IPS-18a (cell line): ENCODE measurements around the gene ACP1.

Experiments used
- H3K27ac ChIP-seq: one replicate; pipeline ENCODE4 v1.5.1; 2013; ENCODE audit warnings: low read length
- H3K27me3 ChIP-seq: one replicate; pipeline ENCODE4 v1.6.1; 2013; ENCODE audit warnings: mild to moderate bottlenecking, low read length; ENCODE audit not compliant: control insufficient read depth, insufficient read depth
- H3K36me3 ChIP-seq: one replicate; pipeline ENCODE4 v1.6.1; 2013; ENCODE audit warnings: low read depth, low read length; ENCODE audit not compliant: control insufficient read depth
- H3K4me1 ChIP-seq: one replicate; pipeline ENCODE4 v1.6.1; 2013; ENCODE audit warnings: low read depth, low read length; ENCODE audit not compliant: control insufficient read depth
- H3K4me3 ChIP-seq: one replicate; pipeline ENCODE4 v1.5.1; 2013; ENCODE audit warnings: low read length
- H3K9ac ChIP-seq: one replicate; pipeline ENCODE4 v1.6.1; 2013; ENCODE audit warnings: mild to moderate bottlenecking, low read length, moderate library complexity
- H3K9me3 ChIP-seq: one replicate; pipeline ENCODE4 v1.6.1; 2013; ENCODE audit warnings: low read depth, low read length; ENCODE audit not compliant: control insufficient read depth

Gene ACP1

GRCh38 chr2:264493-265468 is at the start of gene ACP1:
TSS of gene ACP1 (plus strand) at chr2:264947. CDS start at chr2:264965, 18 bp downstream.
- H3K27ac ChIP-seq, result peak within 1 kb of the TSS; percentile 72
- H3K9ac ChIP-seq, result peak within 1 kb of the TSS; percentile 93
- H3K4me3 ChIP-seq, result peak within 1 kb of the TSS; percentile 96
- peaks cover 3% of the 10 kb centered on the region for H3K4me1 ChIP-seq
- H3K36me3 ChIP-seq, result no peaks in the 10 kb centered on the region
- H3K27me3 ChIP-seq, result peaks cover 23% of the 10 kb centered on the region
- H3K9me3 ChIP-seq, result no peaks in the 10 kb centered on the region

- Histone ChIP-seq H3K4me3 (no peak overlapping the region), H3K27me3 (no peaks in the 10 kb centered on the region), H3K9me3 (no peaks in the 10 kb centered on the region), H3K9ac (no peak overlapping the region), H3K27ac (no peak overlapping the region), H3K36me3 (no peaks in the 10 kb centered on the region), H3K4me1 (no peaks in the 10 kb centered on the region)
Observed at GRCh38 chr2:216068-216467, 48.7 kb upstream of the ACP1 start.

- Histone ChIP-seq H3K9me3 (no peaks in the 10 kb centered on the region), H3K27ac (no peak overlapping the region), H3K36me3 (peaks cover 6% of the 10 kb centered on the region), H3K9ac (no peak overlapping the region), H3K4me3 (no peak overlapping the region), H3K27me3 (no peaks in the 10 kb centered on the region), H3K4me1 (no peaks in the 10 kb centered on the region)
Observed at GRCh38 chr2:223451-223850, 41.3 kb upstream of the ACP1 start.

GRCh38 chr2:223971-224760 is 40.6 kb upstream of the ACP1 start:
- no peaks in the 10 kb centered on the region for H3K27me3 ChIP-seq
- no peak overlapping the region for H3K9ac ChIP-seq
- H3K27ac ChIP-seq, result no peak overlapping the region
- no peaks in the 10 kb centered on the region for H3K4me1 ChIP-seq
- no peaks in the 10 kb centered on the region for H3K9me3 ChIP-seq
- no peak overlapping the region for H3K4me3 ChIP-seq
- peaks cover 6% of the 10 kb centered on the region for H3K36me3 ChIP-seq

- H3K27ac ChIP-seq, result no peak overlapping the region
- no peak overlapping the region for H3K9ac ChIP-seq
- H3K4me1 ChIP-seq, result peaks cover 6% of the 10 kb centered on the region
- H3K4me3 ChIP-seq, result no peak overlapping the region
- peaks cover 6% of the 10 kb centered on the region for H3K36me3 ChIP-seq
- H3K9me3 ChIP-seq, result no peaks in the 10 kb centered on the region
- no peaks in the 10 kb centered on the region for H3K27me3 ChIP-seq
Observed at GRCh38 chr2:228115-228514, 36.6 kb upstream of the ACP1 start.

- H3K9me3 ChIP-seq, result no peaks in the 10 kb centered on the region
- no peak overlapping the region for H3K4me3 ChIP-seq
- H3K27ac ChIP-seq, result no peak overlapping the region
- H3K36me3 ChIP-seq, result peaks cover 6% of the 10 kb centered on the region
- no peaks in the 10 kb centered on the region for H3K27me3 ChIP-seq
- H3K4me1 ChIP-seq, result peaks cover 12% of the 10 kb centered on the region
- H3K9ac ChIP-seq, result no peak overlapping the region
Observed at GRCh38 chr2:228518-229278, 36.0 kb upstream of the ACP1 start.

GRCh38 chr2:231521-232185 is 33.1 kb upstream of the ACP1 start:
- peaks cover 14% of the 10 kb centered on the region for H3K4me1 ChIP-seq

GRCh38 chr2:233030-233429 is 31.7 kb upstream of the ACP1 start:
- Histone ChIP-seq H3K27me3 (no peaks in the 10 kb centered on the region), H3K4me3 (no peak overlapping the region), H3K4me1 (peaks cover 14% of the 10 kb centered on the region), H3K27ac (no peak overlapping the region), H3K9me3 (no peaks in the 10 kb centered on the region), H3K36me3 (no peaks in the 10 kb centered on the region), H3K9ac (no peak overlapping the region)

More at GRCh38 chr2:231521-232185, 33.1 kb upstream of the ACP1 start:
- Histone ChIP-seq H3K4me3 (no peak overlapping the region), H3K9ac (no peak overlapping the region), H3K36me3 (no peaks in the 10 kb centered on the region), H3K9me3 (no peaks in the 10 kb centered on the region), H3K27ac (no peak overlapping the region), H3K27me3 (no peaks in the 10 kb centered on the region)

- no peak overlapping the region for H3K27ac ChIP-seq
- H3K4me3 ChIP-seq, result no peak overlapping the region
- no peaks in the 10 kb centered on the region for H3K36me3 ChIP-seq
- no peaks in the 10 kb centered on the region for H3K27me3 ChIP-seq
- peaks cover 14% of the 10 kb centered on the region for H3K4me1 ChIP-seq
- H3K9me3 ChIP-seq, result no peaks in the 10 kb centered on the region
- H3K9ac ChIP-seq, result no peak overlapping the region
Observed at GRCh38 chr2:234421-234820, 30.3 kb upstream of the ACP1 start.

- Histone ChIP-seq H3K9me3 (no peaks in the 10 kb centered on the region), H3K27me3 (no peaks in the 10 kb centered on the region), H3K9ac (no peak overlapping the region), H3K4me3 (no peak overlapping the region), H3K27ac (no peak overlapping the region), H3K36me3 (no peaks in the 10 kb centered on the region), H3K4me1 (peaks cover 14% of the 10 kb centered on the region)
Observed at GRCh38 chr2:236993-237539, 27.7 kb upstream of the ACP1 start.
